22Rv1 (cell line): ENCODE data around the gene DCUN1D5.

Experiments
- H3K27ac ChIP-seq: fragments of 450-650 bp; 2 replicates; pipeline ENCODE4 v1.5.1; 2017
- ZFX ChIP-seq: fragments of 450-650 bp; IDR thresholded peaks from 2 replicates; pipeline ENCODE4 v1.6.1; 2017; ENCODE audit warnings: antibody characterized with exemption, borderline replicate concordance
- TF ChIP-seq, protein P1 (sequence below): fragments of 450-650 bp; IDR thresholded peaks from 2 replicates; pipeline ENCODE4 v1.5.1; 2017; ENCODE audit warnings: mild to moderate bottlenecking

The DCUN1D5 gene

DNA sequence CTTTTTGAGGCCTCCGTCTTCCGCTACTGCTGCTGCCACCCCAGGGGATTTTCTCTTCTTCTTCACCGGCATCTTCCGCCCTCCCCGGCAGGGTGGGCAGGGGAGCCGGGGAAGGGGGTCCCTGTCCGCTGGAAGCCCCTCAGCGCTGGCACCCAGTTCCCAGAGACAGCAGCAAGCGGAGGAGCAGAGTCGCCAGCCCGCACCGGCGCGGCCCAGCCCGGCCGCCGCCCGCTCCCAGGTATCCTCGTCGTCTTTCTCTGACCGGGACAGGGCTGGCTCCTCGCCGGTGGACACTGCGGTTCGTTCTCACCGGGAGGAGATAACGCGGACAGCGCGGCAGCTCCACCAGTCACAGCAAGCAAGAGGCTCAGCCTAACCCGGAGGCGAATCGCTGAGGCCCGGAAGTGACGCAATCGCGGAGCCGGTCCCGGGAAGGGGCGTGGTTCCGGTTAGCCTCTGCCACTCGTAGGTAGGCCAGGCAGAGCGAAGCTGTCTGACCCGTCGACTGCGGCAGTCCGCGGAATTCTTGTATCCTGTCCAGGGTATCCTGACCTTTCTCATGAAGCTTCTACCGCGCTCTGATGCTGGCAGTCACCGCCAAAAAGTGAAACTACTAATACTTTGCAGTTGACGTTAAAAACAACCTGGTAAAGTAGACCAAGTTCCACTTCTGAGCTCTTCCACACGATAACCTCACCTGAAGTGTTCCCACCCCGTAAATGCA is at the start of gene DCUN1D5:
Gene DCUN1D5, minus strand, starts transcription at position 360 of the 724 bp plus-strand sequence. Its CDS starts 288 bp downstream, at position 72.
- peak within 1 kb of the TSS; percentile 88 for H3K27ac ChIP-seq
- no peak for TF ChIP-seq ZFX
- TF ChIP-seq, protein P1, sequence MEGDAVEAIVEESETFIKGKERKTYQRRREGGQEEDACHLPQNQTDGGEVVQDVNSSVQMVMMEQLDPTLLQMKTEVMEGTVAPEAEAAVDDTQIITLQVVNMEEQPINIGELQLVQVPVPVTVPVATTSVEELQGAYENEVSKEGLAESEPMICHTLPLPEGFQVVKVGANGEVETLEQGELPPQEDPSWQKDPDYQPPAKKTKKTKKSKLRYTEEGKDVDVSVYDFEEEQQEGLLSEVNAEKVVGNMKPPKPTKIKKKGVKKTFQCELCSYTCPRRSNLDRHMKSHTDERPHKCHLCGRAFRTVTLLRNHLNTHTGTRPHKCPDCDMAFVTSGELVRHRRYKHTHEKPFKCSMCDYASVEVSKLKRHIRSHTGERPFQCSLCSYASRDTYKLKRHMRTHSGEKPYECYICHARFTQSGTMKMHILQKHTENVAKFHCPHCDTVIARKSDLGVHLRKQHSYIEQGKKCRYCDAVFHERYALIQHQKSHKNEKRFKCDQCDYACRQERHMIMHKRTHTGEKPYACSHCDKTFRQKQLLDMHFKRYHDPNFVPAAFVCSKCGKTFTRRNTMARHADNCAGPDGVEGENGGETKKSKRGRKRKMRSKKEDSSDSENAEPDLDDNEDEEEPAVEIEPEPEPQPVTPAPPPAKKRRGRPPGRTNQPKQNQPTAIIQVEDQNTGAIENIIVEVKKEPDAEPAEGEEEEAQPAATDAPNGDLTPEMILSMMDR, result no peak

GRCh38 chr11:103125462-103125861 is 33.5 kb upstream of the DCUN1D5 start:
- TF ChIP-seq, protein P1, result no peak
- TF ChIP-seq ZFX, result no peak
- no peak overlapping the region for H3K27ac ChIP-seq

DNA sequence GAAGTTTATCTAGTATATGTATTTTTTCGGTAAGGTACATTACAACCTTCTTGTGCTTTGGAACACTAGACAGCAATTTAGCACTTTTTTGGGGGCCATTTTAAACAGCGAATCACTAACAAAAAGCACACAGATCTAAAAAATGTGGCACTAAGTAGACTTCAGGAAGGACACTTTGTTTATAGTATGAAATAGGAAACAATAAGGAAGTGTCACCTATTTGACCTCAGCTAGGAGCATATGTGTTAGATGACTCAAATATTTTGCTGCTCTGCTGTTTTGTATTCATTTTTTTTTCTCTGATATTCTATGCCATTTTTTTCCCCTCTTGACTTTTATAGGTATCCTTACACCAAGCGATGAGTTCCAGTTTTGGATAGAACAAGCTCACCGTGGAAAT is 22.9 kb upstream of the DCUN1D5 start:
- TF ChIP-seq, protein P1, result no peak
- TF ChIP-seq ZFX, result no peak
- no peak overlapping the region for H3K27ac ChIP-seq

- no peak for TF ChIP-seq ZFX
- TF ChIP-seq, protein P1, result no peak
- no peak overlapping the region for H3K27ac ChIP-seq
Observed at GRCh38 chr11:103112364-103112763, 20.4 kb upstream of the DCUN1D5 start.

DNA sequence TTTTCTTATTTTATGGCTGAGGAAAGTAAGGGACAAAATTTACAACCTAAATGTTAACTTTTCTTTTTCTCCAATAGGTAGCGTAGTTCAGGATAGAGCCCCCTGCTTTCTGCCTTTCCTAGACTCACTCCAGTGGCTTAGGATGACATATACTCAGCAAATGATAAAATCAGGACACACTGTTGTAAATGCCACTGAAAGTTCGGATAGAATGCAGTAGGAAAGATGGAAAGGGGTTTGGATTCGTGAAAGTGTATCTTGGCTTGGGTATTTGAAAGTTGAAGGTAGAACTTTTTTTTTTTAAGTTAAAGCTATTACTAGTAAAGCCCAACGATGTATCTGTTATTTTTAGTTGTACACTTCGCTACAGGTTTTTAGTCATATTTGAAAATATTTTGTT is 19.4 kb upstream of the DCUN1D5 start:
- TF ChIP-seq, protein P1, result no peak
- no peak for TF ChIP-seq ZFX
- no peak overlapping the region for H3K27ac ChIP-seq

DNA sequence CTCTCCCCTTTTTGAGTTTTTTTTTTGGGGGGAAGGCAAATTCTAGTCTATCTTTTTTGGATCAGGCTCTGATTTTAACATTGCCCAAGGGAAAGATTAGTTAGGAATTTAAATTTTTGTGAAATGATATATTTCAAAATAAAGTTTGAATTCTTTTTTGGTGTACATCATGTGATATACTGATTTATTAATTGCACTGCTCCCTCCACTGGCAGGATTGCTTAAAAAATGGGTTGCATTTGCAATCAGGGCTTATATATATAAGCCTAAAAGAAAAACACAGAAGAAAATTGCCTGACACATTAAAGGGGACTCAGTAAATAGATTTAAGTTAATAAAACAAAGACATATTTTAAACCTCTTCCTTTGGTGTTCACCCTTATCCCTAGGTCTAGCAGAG is 18.4 kb upstream of the DCUN1D5 start:
- no peak overlapping the region for H3K27ac ChIP-seq
- TF ChIP-seq, protein P1, result peak; percentile 13; the same call in 1 of the 2 replicates
- no peak for TF ChIP-seq ZFX

DNA sequence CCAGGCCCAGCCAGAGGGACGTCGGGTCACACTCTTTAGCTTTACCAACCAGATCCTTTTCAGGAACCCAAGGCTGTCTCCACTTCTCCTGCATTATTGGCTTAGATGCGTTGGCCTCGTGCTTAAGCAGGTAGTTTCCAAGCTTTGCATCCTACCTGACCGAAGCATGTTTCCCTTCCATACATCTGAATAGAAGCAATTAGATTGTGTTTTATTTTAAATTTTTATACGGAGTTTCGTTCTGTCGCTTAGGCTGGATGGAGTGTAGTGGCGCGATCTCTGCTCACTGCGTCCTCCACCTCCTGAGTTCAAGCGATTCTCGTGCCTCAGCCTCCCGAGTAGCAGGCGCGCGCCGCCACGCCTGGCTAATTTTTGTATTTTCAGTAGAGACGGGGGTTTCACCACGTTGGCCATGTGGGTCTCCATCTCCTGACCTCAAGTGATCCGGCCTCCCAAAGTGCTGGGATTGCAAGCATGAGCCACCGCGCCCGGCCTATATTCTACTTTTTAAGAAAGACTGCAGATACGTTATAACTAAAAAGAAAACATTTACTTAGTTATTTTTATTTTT is 17.9 kb upstream of the DCUN1D5 start:
- TF ChIP-seq, protein P1, result no peak
- no peak for TF ChIP-seq ZFX
- H3K27ac ChIP-seq, result peak overlapping the region; percentile 75
